Thyroid gland (tissue), 4 donors: ENCODE results near the gene BMP2K.

ENCODE experiments used
- CTCF ChIP-seq, 6 experiments: fragments of 200-600 bp in 3 of 6; fragments of 450-650 bp in 3 of 6; sonication (generic) in 3 of 6; IDR thresholded peaks; one replicate each; pipeline ENCODE4 v1.5.1; 2016 to 2019; ENCODE audit warnings: antibody characterized with exemption in 6 of 6, mild to moderate bottlenecking in 2 of 6, inconsistent platforms in 1 of 6, moderate library complexity in 1 of 6
- POLR2A ChIP-seq, 2 donors: fragments of 450-650 bp; IDR thresholded peaks; one replicate each; pipeline ENCODE4 v1.6.1; 2017; ENCODE audit warnings: antibody characterized with exemption in 2 of 2, mild to moderate bottlenecking in 2 of 2, moderate library complexity in 1 of 2

DNA sequence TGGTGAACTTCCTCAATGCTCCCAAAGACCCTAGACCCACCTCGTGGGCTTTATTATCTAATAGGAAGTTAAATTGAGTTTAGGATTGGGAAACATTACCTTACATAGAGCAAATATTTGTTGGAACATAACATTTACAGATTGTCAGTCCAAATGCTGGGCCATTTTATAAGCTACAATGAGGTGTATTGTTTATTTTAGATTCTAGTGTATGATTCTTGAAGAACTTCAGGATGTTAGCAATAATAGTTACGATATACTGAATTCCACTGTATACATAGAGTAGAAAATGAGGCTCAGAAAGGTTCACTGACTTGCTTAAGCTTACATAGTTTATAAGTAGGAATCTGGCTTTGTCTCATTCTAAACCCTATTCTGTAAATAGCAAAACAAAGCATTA lies 125.7 kb downstream of the BMP2K start:
- TF ChIP-seq CTCF (IDR thresholded peaks at IDR 0.05): no peak
- TF ChIP-seq POLR2A (IDR thresholded peaks at IDR 0.05): no peak
